Cardiac fibroblast (primary cell): ENCODE measurements around the gene UPK3A.
"Not testable (repeated sequence)": the region's sequence is repeated elsewhere in the genome, so short reads cannot be mapped to it uniquely, and the experiment has no call there.

Experiments
- DNase-seq, 2 donors: peaks; one replicate each; pipeline versions ENCODE4 v3.0.0 to v3.0.0-alpha.2; 2010; ENCODE audit warnings: low read depth in 2 of 2
- H3K4me3 ChIP-seq, 2 donors: replicated peaks in 1 of 2; 1 replicate in 1 of 2; 2 replicates in 1 of 2; pipeline ENCODE4 v1.5.1; 2011; ENCODE audit warnings: low read depth in 2 of 2, low read length in 2 of 2, mild to moderate bottlenecking in 2 of 2, moderate library complexity in 1 of 2
- CTCF ChIP-seq: IDR thresholded peaks from one replicate; pipeline ENCODE4 v1.5.1; 2011; ENCODE audit warnings: low read depth, mild to moderate bottlenecking, low read length, inconsistent platforms

UPK3A gene

GRCh38 chr22:45322873-45323525, 38.2 kb downstream of the UPK3A start:
- TF ChIP-seq CTCF = no peak
- DNase-seq = no peak

DNA sequence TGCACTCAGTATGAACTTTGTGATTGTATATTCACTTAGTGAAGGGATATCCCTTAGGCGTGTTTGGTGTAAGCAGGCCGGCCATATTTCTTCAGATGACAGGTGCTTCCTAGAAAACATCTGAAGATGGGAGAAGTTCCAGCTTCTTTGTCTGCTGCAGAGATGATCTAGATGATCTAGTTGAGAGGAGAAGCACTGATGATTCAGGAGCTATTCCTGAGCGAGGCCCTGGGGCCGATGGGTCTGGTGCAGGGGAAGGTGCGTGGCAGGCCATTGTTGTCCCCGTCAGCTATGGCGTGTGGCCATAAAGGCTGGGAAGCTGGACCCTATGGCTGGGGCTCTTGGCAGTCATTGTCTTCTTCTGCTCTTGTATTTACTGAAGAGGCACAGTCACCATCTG, 38.9 kb downstream of the UPK3A start:
- H3K4me3 ChIP-seq = no peak overlapping the region
- no peak for DNase-seq
- no peak for TF ChIP-seq CTCF

More at GRCh38 chr22:45322873-45323525, 38.2 kb downstream of the UPK3A start:
- H3K4me3 ChIP-seq = no peak overlapping the region

DNA sequence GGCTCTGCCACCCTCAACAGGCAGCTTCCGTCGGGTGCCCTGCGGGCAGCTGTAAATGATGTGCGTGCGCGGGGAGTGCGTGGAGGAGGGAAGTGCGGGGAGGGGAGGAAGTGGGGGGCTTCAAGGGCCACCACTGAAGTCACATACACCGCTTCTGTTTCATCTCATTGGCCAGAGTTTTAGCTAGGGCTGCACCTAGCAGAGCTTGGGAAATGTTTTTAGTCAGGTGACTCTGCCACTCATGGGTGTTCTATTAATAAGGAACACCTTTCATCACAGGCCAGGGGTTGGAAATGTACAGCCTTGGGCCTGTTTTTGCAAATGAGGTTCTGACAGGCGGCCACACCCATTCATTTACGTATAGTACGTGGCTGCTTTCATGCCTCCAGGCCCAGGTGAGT, 39.6 kb downstream of the UPK3A start:
- no peak overlapping the region for H3K4me3 ChIP-seq
- DNase-seq = no peak
- no peak for TF ChIP-seq CTCF

DNA sequence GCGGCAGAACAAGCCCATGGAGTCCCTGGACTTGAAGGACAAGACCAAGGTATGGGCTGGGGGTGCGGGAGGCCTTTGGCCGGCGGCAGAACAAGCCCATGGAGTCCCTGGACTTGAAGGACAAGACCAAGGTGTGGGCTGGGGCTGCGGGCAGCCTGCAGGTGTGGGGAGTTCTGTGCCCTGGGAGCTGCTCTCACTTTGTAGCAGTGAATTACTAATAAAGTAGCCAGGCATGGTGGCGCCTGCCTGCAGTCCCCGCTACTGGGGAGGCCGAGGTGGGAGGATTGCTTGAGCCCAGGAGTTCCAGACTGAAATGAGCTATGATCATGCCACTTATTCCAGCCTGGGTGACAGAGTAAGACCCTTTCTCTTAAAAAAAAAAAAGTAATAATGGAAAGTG, 43.5 kb downstream of the UPK3A start:
- DNase-seq = not testable (repeated sequence)

DNA sequence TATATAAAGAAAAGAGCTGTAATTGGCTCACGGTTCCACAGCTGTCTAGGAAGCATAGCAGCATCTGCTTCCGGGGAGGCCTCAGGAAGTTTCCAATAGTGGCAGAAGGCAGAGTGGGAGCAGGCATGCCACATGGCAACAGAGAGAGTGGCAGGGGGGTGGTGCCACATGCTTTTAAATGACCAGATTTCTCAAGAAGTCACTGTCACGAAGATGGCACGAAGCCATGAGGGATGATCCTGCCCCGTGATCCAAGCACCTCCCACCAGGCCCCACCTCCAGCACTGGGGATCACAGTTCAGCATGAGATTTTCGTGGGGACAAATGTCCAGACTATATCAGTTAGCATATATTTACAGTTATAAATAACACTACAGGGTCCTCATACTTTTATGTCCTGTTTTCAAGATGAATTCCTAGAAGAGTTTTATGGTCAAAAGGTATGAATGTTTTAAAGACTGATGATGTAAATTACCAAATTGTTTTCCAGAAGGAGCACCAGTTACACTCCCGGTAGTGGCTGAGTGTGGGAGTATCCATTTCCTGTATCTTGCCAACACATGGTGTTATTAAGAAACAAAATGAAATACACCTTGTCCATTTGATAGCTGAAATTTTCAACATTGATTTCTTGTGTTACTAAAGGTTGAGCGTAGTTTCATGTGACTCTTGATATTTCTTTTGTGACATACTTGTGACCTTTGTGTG, 44.2 kb downstream of the UPK3A start:
- DNase-seq = no peak
- no peak overlapping the region for H3K4me3 ChIP-seq
- no peak for TF ChIP-seq CTCF

More for the DNA sequence above, 43.5 kb downstream of the UPK3A start:
- not testable (repeated sequence) for H3K4me3 ChIP-seq

DNA sequence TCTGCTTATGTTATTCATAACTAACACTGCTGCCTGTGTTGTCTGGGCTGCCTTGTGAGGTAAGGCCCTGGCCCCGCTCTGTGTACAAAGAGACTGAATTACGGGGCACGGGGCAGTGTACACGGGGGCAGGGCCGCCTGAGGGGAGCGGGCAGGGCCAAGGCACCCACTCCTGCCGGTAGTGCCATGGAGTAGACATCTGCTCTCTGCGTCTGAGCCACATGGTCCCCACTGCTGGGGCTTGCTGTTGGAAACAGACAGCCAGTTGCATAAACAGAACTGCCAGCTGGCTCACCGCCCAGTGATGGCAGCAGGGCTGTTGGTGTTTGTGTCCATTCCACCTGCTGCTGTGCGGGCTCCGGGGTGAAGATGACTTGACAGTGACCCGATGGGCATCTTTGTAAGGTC, 44.8 kb downstream of the UPK3A start:
- TF ChIP-seq CTCF = no peak
- no peak for DNase-seq
- no peak overlapping the region for H3K4me3 ChIP-seq

DNA sequence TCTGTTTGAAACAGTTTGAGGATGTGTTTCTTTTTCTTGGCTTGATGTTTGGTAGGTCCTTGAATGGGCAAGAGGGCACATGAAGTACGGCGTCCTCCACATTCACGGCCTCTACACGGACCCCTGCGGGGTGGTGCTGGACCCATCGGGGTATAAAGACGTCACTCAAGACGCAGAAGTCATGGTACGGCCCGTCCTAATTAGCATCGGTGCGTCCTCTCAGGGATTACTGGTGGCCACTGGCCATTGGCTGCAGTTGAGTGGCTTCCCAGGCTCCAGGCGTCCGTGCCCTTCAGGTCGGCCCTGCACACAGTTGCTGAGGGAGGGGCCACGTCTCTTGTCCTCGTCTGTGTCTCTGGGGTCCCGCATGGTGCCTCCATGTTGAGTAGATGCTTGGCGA, 45.8 kb downstream of the UPK3A start:
- TF ChIP-seq CTCF = no peak
- DNase-seq = no peak
- no peak overlapping the region for H3K4me3 ChIP-seq
